ENCODE results near the gene ADCY3. TPM values are rescaled to one million over a fixed set of nuclear protein-coding genes. Genes with fewer than 3 reads are reported as not detected.

ADCY3 gene
- 82.3 TPM for polyA plus RNA-seq (2012; ENCODE audit: missing spikeins)

DNA sequence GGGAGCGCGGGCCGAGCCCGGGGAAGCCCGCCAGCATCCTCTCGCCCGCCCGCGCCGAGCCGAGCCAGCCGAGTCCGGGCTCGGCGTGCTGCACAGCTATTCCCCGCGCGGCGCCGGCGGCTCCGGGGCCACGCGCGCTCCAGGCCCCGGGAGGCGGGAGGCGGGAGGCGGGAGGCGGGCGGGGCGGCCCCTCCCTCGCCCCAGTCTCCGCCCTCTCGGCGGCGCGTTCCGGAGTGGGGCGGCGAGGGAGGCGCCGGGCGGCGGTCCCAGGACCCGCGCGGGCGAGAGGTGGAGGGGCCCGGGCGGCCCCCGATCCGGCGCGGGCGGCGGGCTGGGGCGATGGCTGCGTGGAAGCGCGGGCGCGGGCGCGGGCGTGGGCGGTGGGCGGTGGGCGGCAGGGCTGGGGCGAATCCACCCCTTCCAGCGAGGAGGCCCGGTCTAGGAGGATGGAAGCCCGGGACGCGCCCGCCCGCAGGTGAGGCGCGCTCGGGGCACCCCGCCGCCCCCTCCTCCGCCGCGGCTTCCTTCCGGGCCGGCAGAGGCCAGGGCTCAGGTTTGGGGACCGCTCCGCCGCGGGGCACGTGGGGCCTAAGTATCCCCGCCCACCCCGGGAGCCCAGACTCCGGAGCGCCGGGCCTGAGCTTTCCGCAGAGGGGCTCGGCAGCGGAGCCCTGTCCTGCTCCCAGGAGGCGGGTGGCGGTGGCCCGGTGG, at the start of gene ADCY3:
Gene ADCY3 (minus strand): TSS at position 140 of the 711 bp plus-strand sequence. CDS start 1,250 bp downstream, outside the sequence.
- TF ChIP-seq POLR2AphosphoS5 (IDR thresholded peaks at IDR 0.05; ENCODE audit: low read depth, low read length): 0 out of 2 replicates have a peak, but pooled peaks have one; percentile 41
- no peak; the same call in 1 of the 2 replicates for TF ChIP-seq POLR2A (IDR thresholded peaks at IDR 0.05; ENCODE audit: low read depth, low read length)
- TF ChIP-seq TAF1 (IDR thresholded peaks at IDR 0.05; ENCODE audit: borderline replicate concordance, low read depth, low read length): 0 out of 2 replicates have a peak, but pooled peaks have one; percentile 10
- DNase-seq (ENCODE audit: insufficient read length) (peak; percentile 80), FAIRE-seq (peak; percentile 72)

DNA sequence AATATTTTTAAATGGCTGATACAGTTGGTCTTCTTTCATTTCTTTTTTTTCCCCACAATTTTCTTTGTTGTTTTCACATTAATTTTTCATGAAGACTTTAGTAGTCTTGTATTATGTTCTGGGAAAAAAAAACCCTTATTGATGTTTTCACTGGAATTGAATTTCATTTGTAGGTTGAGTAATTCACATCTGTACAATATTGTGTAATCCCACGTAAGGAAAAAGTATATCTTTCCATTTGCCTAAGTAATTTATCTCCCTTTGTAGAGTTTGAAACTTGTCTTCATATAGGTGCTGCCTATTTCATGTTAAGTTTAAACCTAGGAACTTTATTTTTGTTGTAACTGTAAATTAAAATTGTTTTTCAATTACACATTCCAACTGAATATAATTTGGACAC, 49.7 kb upstream of the ADCY3 start:
- DNase-seq (ENCODE audit: insufficient read length) (no peak), FAIRE-seq (no peak)
- TF ChIP-seq POLR2AphosphoS5 (IDR thresholded peaks at IDR 0.05; ENCODE audit: low read depth, low read length): no peak
- TF ChIP-seq TAF1 (IDR thresholded peaks at IDR 0.05; ENCODE audit: borderline replicate concordance, low read depth, low read length): no peak
- no peak for TF ChIP-seq POLR2A (IDR thresholded peaks at IDR 0.05; ENCODE audit: low read depth, low read length)

DNA sequence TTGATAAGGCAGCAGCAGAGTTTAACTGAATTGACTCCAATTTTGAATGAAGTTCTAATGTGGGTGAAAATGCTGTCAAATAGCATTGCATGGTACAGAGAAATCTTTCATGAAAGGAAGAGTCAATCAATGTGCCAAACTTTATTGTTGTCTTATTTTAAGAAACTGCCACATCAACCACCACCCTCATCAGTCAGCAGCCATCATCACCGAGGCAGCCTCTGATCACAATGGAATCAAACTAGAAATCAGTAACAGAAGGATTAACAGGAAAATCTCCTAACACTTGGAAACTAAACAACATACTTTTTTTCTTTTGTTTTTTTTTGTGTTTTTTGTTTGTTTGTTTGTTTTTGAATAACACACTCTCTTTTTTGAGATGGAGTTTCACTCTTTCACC, 41.9 kb upstream of the ADCY3 start:
- DNase-seq (ENCODE audit: insufficient read length) (no peak), FAIRE-seq (no peak)
- no peak for TF ChIP-seq TAF1 (IDR thresholded peaks at IDR 0.05; ENCODE audit: borderline replicate concordance, low read depth, low read length)
- TF ChIP-seq POLR2AphosphoS5 (IDR thresholded peaks at IDR 0.05; ENCODE audit: low read depth, low read length): no peak
- no peak for TF ChIP-seq POLR2A (IDR thresholded peaks at IDR 0.05; ENCODE audit: low read depth, low read length)

DNA sequence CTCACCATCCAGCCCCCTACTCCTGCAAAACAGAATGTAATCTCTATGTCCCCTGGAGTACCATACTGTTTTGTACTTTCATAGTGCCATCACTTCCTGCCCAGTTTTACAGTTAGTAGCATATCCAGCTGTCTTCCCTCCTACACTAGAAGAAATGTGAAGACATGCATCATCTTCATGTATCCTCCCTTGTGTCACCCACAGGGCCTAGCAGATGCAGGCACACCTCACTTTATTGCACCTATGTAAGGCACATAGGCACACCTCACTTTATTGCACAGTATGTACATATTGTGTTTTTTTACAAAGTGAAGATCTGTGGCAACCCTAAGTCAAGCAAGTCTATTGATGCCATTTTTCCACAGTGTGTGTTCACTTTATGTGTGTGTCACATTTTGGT, 39.7 kb upstream of the ADCY3 start:
- no peak for DNase-seq (ENCODE audit: insufficient read length)
- TF ChIP-seq TAF1 (IDR thresholded peaks at IDR 0.05; ENCODE audit: borderline replicate concordance, low read depth, low read length) (no peak), POLR2A (IDR thresholded peaks at IDR 0.05; ENCODE audit: low read depth, low read length) (no peak), POLR2AphosphoS5 (IDR thresholded peaks at IDR 0.05; ENCODE audit: low read depth, low read length) (no peak)
- no peak for FAIRE-seq

DNA sequence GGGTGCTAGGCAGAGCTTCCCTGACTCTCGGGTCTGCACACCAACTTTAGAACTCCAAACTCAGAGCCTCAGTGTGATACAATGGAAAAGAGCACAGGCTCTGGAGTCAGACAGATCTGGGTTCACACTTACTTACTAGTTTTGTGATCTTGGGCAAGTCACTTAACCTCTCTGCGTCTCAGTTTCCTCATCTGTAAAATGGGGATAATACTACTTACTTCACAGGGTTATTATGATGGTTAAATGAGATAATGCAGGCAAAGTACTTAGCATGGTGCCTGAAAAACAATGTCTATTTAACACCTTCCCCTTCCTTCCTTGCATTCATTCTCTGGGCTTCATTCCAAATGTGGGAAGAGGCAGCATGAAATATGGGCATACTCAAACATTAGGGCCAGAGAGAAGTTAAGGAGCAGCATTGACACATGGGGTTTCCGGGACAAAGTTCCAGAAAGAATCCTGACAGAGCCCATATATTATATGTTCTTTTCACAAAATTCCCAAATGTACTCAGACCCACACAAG, 38.4 kb upstream of the ADCY3 start:
- FAIRE-seq: no peak
- TF ChIP-seq POLR2A (IDR thresholded peaks at IDR 0.05; ENCODE audit: low read depth, low read length): no peak
- DNase-seq (ENCODE audit: insufficient read length): no peak

DNA sequence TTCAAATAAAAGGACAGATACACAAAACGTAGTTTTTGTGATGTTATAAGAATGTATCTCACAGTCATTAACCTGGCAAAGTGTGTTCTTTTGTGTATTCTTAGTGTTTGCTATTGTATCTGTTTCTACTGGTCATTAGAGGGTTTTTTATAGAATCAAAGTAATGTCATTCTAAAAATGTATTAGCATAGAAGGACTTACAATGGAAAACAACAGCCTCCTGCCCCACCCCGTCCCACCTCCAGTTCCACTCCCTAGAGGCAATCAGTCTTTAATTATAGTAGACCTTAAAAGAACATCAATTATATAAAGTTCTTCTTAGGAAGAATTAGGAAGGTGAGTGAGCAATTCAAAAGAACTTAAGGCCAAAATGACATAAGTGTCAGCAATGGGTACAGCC, 37.9 kb upstream of the ADCY3 start:
- no peak for DNase-seq (ENCODE audit: insufficient read length)
- no peak for TF ChIP-seq POLR2A (IDR thresholded peaks at IDR 0.05; ENCODE audit: low read depth, low read length)
- TF ChIP-seq TAF1 (IDR thresholded peaks at IDR 0.05; ENCODE audit: borderline replicate concordance, low read depth, low read length): no peak
- no peak for TF ChIP-seq POLR2AphosphoS5 (IDR thresholded peaks at IDR 0.05; ENCODE audit: low read depth, low read length)
- FAIRE-seq: no peak

DNA sequence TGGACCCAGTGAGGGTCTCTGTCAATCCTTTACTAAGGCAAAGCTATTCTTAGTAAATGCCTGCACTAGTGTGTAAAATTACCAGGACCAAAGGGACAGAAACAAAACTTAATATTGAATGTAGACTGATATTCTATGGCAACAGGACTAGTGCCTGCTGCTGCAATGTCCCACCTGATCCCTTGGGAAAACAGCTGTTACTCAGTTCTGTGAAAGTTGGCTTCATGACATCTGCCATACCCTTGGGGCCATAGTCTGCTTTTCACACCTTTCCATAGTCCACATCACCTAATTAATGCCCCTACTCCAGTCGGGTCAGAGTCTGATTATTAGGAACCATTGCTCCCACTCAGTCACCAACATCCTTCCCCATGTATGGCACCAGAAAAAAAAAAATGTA, 37.2 kb upstream of the ADCY3 start:
- FAIRE-seq (no peak), DNase-seq (ENCODE audit: insufficient read length) (no peak)
- TF ChIP-seq POLR2A (IDR thresholded peaks at IDR 0.05; ENCODE audit: low read depth, low read length): no peak
- TF ChIP-seq TAF1 (IDR thresholded peaks at IDR 0.05; ENCODE audit: borderline replicate concordance, low read depth, low read length): no peak
- no peak for TF ChIP-seq POLR2AphosphoS5 (IDR thresholded peaks at IDR 0.05; ENCODE audit: low read depth, low read length)

DNA sequence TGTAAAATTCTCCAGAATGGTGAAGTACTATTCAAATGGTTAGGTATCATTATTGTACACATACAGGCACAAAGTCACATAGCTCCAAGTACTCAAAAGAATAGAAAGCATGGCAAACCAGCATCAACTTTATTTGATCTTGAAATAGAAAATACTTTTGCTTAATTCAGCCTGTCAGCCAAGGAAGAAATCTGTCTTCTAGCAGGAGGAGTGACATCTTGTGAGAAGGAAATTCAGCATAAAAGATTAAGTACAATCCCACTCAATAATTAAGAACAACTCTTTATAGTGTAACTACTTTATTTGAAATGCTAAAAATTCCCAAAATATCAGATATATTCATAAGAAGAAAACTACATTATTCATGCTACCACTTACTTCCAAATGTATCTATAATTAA, 35.9 kb upstream of the ADCY3 start:
- TF ChIP-seq POLR2A (IDR thresholded peaks at IDR 0.05; ENCODE audit: low read depth, low read length): no peak
- no peak for TF ChIP-seq TAF1 (IDR thresholded peaks at IDR 0.05; ENCODE audit: borderline replicate concordance, low read depth, low read length)
- no peak for TF ChIP-seq POLR2AphosphoS5 (IDR thresholded peaks at IDR 0.05; ENCODE audit: low read depth, low read length)
- DNase-seq (ENCODE audit: insufficient read length): no peak
- FAIRE-seq: no peak

DNA sequence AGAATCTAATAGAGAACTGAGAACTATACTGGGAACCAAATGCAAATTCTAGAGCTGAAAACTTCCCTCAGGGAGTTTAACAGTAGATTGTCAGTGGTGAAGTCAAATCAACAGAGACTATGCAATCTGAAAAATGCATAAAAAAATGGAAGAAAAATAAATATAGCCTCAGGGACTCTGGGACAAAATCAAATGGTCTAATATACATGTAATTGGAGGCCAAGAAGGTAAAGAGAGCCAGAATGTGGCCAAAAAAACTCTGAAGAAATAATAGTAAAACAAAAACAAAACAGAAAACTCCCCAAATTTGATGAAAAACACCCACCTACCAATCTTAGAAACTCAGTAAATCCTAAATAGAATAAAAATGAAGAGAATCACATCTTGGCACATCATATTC, 35.2 kb upstream of the ADCY3 start:
- no peak for TF ChIP-seq POLR2AphosphoS5 (IDR thresholded peaks at IDR 0.05; ENCODE audit: low read depth, low read length)
- no peak for TF ChIP-seq TAF1 (IDR thresholded peaks at IDR 0.05; ENCODE audit: borderline replicate concordance, low read depth, low read length)
- no peak for TF ChIP-seq POLR2A (IDR thresholded peaks at IDR 0.05; ENCODE audit: low read depth, low read length)
- no peak for FAIRE-seq

DNA sequence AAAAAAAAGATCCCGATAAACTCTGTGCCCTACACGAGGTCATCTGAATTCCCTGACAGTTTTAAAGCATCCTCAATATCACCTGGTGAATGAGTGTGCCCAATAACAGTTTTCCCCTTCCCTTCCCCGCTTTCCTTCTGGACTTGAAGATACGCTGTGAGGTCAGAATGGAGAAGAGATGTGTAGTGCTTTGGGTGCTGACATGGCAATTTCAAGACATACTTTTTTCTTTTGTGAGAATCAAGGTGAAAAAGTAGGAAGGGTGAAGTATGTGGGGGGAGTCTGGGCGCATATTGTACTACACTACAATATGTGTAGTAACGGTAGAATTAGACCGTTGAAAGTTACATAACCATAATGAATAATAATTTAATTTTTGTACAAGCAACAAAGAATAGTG, 30.1 kb upstream of the ADCY3 start:
- no peak for FAIRE-seq
- TF ChIP-seq TAF1 (IDR thresholded peaks at IDR 0.05; ENCODE audit: borderline replicate concordance, low read depth, low read length) (no peak), POLR2AphosphoS5 (IDR thresholded peaks at IDR 0.05; ENCODE audit: low read depth, low read length) (no peak), POLR2A (IDR thresholded peaks at IDR 0.05; ENCODE audit: low read depth, low read length) (no peak)

More for the DNA sequence above, 35.2 kb upstream of the ADCY3 start:
- DNase-seq (ENCODE audit: insufficient read length): no peak

DNA sequence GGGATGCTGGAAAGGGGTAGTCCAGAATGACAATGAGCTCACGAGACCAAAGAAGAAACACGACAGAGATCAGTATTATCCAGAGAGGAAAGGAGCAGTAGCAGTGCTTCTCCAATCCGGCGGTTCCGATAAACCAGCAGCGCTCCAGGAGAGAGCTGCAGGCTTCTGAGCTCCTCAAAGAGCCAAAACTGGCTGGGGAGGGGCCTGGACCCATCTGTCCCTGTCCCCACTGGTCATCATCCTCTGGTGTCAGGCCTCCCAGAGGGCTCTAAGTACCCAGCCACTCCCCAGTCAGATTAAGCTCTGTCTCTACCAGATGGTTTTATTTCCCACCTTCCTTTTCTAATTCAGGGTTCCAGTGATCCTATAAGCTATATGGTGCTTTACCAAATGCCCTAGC, 28.5 kb upstream of the ADCY3 start:
- TF ChIP-seq POLR2AphosphoS5 (IDR thresholded peaks at IDR 0.05; ENCODE audit: low read depth, low read length) (no peak), POLR2A (IDR thresholded peaks at IDR 0.05; ENCODE audit: low read depth, low read length) (no peak), TAF1 (IDR thresholded peaks at IDR 0.05; ENCODE audit: borderline replicate concordance, low read depth, low read length) (no peak)
- DNase-seq (ENCODE audit: insufficient read length): no peak

More for the DNA sequence above, 30.1 kb upstream of the ADCY3 start:
- DNase-seq (ENCODE audit: insufficient read length): no peak

DNA sequence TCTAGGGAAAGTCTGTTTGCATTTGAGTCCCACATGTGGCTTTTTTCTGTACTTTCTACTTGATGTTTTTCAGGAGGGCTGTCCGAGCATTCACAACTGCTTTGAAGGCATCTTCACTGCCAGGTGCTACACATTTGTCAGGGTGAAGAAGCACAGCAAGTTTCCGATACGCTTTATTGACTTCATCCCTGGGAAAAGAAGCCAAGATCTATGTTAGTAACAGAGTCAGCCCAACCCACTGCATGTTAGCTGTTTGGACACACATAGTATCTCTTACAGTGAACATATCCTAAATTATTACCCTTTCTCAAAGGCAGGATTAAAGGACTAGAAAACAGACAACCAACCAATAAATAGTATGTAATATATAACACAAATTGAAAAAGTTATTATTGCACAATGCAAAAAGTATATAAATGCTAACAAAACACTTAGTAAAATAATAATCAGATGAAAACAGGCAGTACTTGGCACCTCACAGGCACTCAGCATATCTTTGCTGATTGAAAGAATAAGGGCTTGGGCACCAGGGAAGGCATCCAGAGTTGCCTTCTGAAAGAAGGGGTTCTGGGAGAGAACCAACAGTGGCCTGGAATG, 27.6 kb upstream of the ADCY3 start:
- DNase-seq (ENCODE audit: insufficient read length): no peak
- FAIRE-seq: no peak
- no peak for TF ChIP-seq POLR2A (IDR thresholded peaks at IDR 0.05; ENCODE audit: low read depth, low read length)
- TF ChIP-seq POLR2AphosphoS5 (IDR thresholded peaks at IDR 0.05; ENCODE audit: low read depth, low read length): no peak
- TF ChIP-seq TAF1 (IDR thresholded peaks at IDR 0.05; ENCODE audit: borderline replicate concordance, low read depth, low read length): no peak

More for the DNA sequence above, 28.5 kb upstream of the ADCY3 start:
- no peak for FAIRE-seq

Measured in GM12892 (cell line).